ENCODE results near the gene GP2.
"Not testable (repeated sequence)": the region's sequence is repeated elsewhere in the genome, so short reads cannot be mapped to it uniquely, and the experiment has no call there.

Gene GP2

DNA sequence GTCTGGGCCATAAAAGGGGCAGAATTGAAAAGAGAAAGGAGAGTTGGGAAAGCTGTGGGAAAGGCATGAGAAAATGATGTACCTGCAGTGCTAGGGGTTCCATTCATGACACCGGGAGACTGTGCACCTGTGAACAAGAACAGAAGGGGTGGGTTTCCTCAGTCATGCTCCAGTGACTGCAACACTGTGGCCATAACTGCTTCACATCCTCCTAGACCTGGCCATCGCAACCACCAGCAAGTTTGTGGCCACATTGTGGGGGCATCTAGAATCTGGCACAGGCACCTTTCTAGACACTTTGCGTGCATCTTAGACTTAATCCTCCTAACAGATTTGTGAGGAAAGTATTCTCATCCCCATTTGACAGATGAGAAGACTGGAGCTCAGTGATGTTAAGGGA is 12.7 kb downstream of the GP2 start:
- no peak overlapping the region for H3K4me3 ChIP-seq (ENCODE audit: low read depth, low read length)
- TF ChIP-seq CTCF (IDR thresholded peaks at IDR 0.05): no peak

DNA sequence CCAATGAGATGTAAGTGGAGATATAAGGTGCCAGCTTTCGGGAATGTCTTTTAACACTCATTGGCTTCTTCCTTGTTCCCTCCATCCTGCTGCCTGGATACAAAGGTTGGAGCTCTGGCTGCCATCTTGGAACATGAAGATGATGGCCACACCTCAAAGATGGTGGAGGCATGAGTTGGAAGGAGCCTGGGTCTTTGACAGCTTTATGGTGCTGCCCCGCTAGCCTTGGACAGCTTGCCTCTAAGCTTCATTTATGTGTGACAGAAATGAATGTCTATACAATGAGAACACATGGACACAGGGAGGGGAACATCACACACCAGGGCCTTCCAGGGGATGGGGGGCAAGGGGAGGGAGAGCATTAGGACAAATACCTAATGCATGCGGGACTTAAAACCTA is 13.6 kb downstream of the GP2 start:
- H3K9ac ChIP-seq: no peak overlapping the region
- no peak overlapping the region for H2AFZ ChIP-seq
- H3K27me3 ChIP-seq (ENCODE audit: control insufficient read depth, insufficient read depth, low read length): no peaks in the 10 kb centered on the region
- no peaks in the 10 kb centered on the region for H3K4me1 ChIP-seq
- no peaks in the 10 kb centered on the region for H3K79me2 ChIP-seq
- no peak overlapping the region for H3K4me2 ChIP-seq (ENCODE audit: low read length)
- no peak for TF ChIP-seq CTCF (IDR thresholded peaks at IDR 0.05)
- no peaks in the 10 kb centered on the region for H3K36me3 ChIP-seq (ENCODE audit: control insufficient read depth, insufficient read depth, low read length)
- no peak overlapping the region for H3K4me3 ChIP-seq (ENCODE audit: low read depth, low read length)
- no peak overlapping the region for H3K27ac ChIP-seq
- H3K9me3 ChIP-seq (ENCODE audit: control insufficient read depth, low read length): no peaks in the 10 kb centered on the region

More for the DNA sequence above, 12.7 kb downstream of the GP2 start:
- Histone ChIP-seq H3K79me2 (no peaks in the 10 kb centered on the region), H3K27ac (no peak overlapping the region), H3K4me1 (no peaks in the 10 kb centered on the region), H3K9me3 (ENCODE audit: control insufficient read depth, low read length) (no peaks in the 10 kb centered on the region), H3K4me2 (ENCODE audit: low read length) (no peak overlapping the region), H2AFZ (no peak overlapping the region), H3K9ac (no peak overlapping the region), H3K27me3 (ENCODE audit: control insufficient read depth, insufficient read depth, low read length) (no peaks in the 10 kb centered on the region), H3K36me3 (ENCODE audit: control insufficient read depth, insufficient read depth, low read length) (no peaks in the 10 kb centered on the region)

DNA sequence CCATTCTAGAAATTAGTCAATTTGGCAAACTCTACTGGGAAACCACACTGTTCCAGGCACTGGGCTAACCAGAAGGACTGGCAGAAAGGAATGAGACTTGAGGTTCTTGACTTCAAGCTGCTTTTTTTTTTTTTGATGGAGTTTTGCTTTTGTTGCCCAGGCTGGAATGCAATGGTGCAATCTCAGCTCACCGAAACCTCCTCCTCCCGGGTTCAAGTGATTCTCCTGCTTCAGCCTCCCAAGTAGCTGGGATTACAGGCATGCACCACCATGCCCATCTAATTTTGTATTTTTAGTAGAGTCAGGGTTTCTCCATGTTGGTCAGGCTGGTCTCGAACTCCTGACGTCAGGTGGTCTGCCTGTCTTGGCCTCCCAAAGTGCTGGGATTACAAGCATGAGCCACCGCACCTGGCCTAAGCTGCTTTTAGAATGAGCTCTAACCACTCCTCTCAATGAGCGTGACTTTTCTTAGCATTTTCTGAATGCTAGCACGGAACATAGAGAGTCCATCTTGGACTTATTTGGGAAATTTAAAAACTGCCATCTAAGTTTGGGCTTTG is 14.7 kb downstream of the GP2 start:
- H3K9ac ChIP-seq; H3K36me3 ChIP-seq (ENCODE audit: control insufficient read depth, insufficient read depth, low read length); H3K9me3 ChIP-seq (ENCODE audit: control insufficient read depth, low read length); H2AFZ ChIP-seq; H3K4me1 ChIP-seq; H3K79me2 ChIP-seq; H3K4me2 ChIP-seq (ENCODE audit: low read length); H3K27me3 ChIP-seq (ENCODE audit: control insufficient read depth, insufficient read depth, low read length); H3K4me3 ChIP-seq (ENCODE audit: low read depth, low read length); H3K27ac ChIP-seq: not testable (repeated sequence)

GRCh38 chr16:20311548-20311947 is 15.8 kb downstream of the GP2 start:
- Histone ChIP-seq H2AFZ (no peak overlapping the region), H3K4me1 (no peaks in the 10 kb centered on the region), H3K36me3 (ENCODE audit: control insufficient read depth, insufficient read depth, low read length) (no peaks in the 10 kb centered on the region), H3K9me3 (ENCODE audit: control insufficient read depth, low read length) (no peaks in the 10 kb centered on the region), H3K27ac (no peak overlapping the region), H3K4me2 (ENCODE audit: low read length) (no peak overlapping the region), H3K27me3 (ENCODE audit: control insufficient read depth, insufficient read depth, low read length) (no peaks in the 10 kb centered on the region), H3K9ac (no peak overlapping the region), H3K4me3 (ENCODE audit: low read depth, low read length) (no peak overlapping the region), H3K79me2 (no peaks in the 10 kb centered on the region)
- no peak for TF ChIP-seq CTCF (IDR thresholded peaks at IDR 0.05)

GRCh38 chr16:20310421-20311395 is 16.6 kb downstream of the GP2 start:
- H3K4me1 ChIP-seq: no peaks in the 10 kb centered on the region
- no peak overlapping the region for H3K4me3 ChIP-seq (ENCODE audit: low read depth, low read length)
- H2AFZ ChIP-seq: no peak overlapping the region
- no peak overlapping the region for H3K9ac ChIP-seq
- no peak for TF ChIP-seq CTCF (IDR thresholded peaks at IDR 0.05)
- no peaks in the 10 kb centered on the region for H3K27me3 ChIP-seq (ENCODE audit: control insufficient read depth, insufficient read depth, low read length)
- H3K9me3 ChIP-seq (ENCODE audit: control insufficient read depth, low read length): no peaks in the 10 kb centered on the region
- H3K36me3 ChIP-seq (ENCODE audit: control insufficient read depth, insufficient read depth, low read length): no peaks in the 10 kb centered on the region
- H3K4me2 ChIP-seq (ENCODE audit: low read length): no peak overlapping the region
- H3K27ac ChIP-seq: no peak overlapping the region
- H3K79me2 ChIP-seq: no peaks in the 10 kb centered on the region
